Measurements from ENCODE around the gene CBY1.

The CBY1 gene

DNA sequence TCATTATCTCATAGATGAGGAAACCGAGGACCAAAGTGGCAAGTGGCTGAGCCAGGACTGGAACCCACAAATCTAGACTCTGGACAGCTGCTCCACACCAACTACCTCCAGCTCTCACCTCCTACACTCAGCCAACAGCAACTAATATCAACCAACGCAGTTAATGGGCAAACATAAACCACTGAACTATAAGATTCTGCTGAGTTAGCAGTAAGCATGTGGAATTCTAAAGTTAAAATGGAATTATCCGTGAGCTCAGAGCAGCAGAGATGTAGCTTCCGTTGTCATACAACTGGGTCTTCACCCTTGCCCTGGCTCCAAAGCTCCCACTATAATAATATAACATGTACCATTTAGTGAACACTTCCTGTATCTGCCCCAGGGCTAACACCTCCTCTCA is 27.3 kb upstream of the CBY1 start:
- H3K9ac ChIP-seq (ENCODE audit: low read depth, low read length, poor library complexity, severe bottlenecking) = no peak overlapping the region
- H3K9me2 ChIP-seq (replicated peaks; ENCODE audit: low read depth, low read length) = no peaks in the 10 kb centered on the region
- no peak overlapping the region for H3K4me2 ChIP-seq (ENCODE audit: low read depth, low read length, poor library complexity, severe bottlenecking)
- H3K79me2 ChIP-seq (ENCODE audit: insufficient read depth, low read length) = no peaks in the 10 kb centered on the region
- peaks cover 14% of the 10 kb centered on the region for H3K4me1 ChIP-seq (ENCODE audit: insufficient read depth, low read length, poor library complexity, severe bottlenecking)
- H2AFZ ChIP-seq (ENCODE audit: low read length) = no peak overlapping the region
- no peak for TF ChIP-seq CTCF (conservative IDR thresholded peaks at IDR 0.05; ENCODE audit: low read length)
- no peaks in the 10 kb centered on the region for H3K36me3 ChIP-seq (ENCODE audit: insufficient read depth, low read length)
- H3K9me3 ChIP-seq (ENCODE audit: insufficient read depth, low read depth, low read length) = no peaks in the 10 kb centered on the region
- no peaks in the 10 kb centered on the region for H4K20me1 ChIP-seq (ENCODE audit: insufficient read depth, low read length, poor library complexity, severe bottlenecking)
- no peaks in the 10 kb centered on the region for H3F3A ChIP-seq (ENCODE audit: low read depth)
- H3K4me3 ChIP-seq (ENCODE audit: low read length, poor library complexity, severe bottlenecking) = no peak overlapping the region
- H3K27me3 ChIP-seq (ENCODE audit: insufficient read depth, low read length, poor library complexity, severe bottlenecking) = no peaks in the 10 kb centered on the region

GRCh38 chr22:38631724-38632123 is 24.7 kb upstream of the CBY1 start:
- H2AFZ ChIP-seq (ENCODE audit: low read length) = peak overlapping the region; percentile 53
- peak overlapping the region; percentile 56 for H3K4me2 ChIP-seq (ENCODE audit: low read depth, low read length, poor library complexity, severe bottlenecking)
- H3K9me2 ChIP-seq (replicated peaks; ENCODE audit: low read depth, low read length) = no peaks in the 10 kb centered on the region
- no peaks in the 10 kb centered on the region for H4K20me1 ChIP-seq (ENCODE audit: insufficient read depth, low read length, poor library complexity, severe bottlenecking)
- no peaks in the 10 kb centered on the region for H3K36me3 ChIP-seq (ENCODE audit: insufficient read depth, low read length)
- H3F3A ChIP-seq (ENCODE audit: low read depth) = no peaks in the 10 kb centered on the region
- H3K9ac ChIP-seq (ENCODE audit: low read depth, low read length, poor library complexity, severe bottlenecking) = peak overlapping the region; percentile 39
- H3K9me3 ChIP-seq (ENCODE audit: insufficient read depth, low read depth, low read length) = no peaks in the 10 kb centered on the region
- H3K79me2 ChIP-seq (ENCODE audit: insufficient read depth, low read length) = no peaks in the 10 kb centered on the region
- no peak for TF ChIP-seq EZH2phosphoT487 (IDR thresholded peaks at IDR 0.05; ENCODE audit: borderline replicate concordance)
- no peak for TF ChIP-seq CTCF (conservative IDR thresholded peaks at IDR 0.05; ENCODE audit: low read length)
- peaks cover 14% of the 10 kb centered on the region for H3K4me1 ChIP-seq (ENCODE audit: insufficient read depth, low read length, poor library complexity, severe bottlenecking)
- no peaks in the 10 kb centered on the region for H3K27me3 ChIP-seq (ENCODE audit: insufficient read depth, low read length, poor library complexity, severe bottlenecking)
- H3K4me3 ChIP-seq (ENCODE audit: low read length, poor library complexity, severe bottlenecking) = peak overlapping the region; percentile 29

DNA sequence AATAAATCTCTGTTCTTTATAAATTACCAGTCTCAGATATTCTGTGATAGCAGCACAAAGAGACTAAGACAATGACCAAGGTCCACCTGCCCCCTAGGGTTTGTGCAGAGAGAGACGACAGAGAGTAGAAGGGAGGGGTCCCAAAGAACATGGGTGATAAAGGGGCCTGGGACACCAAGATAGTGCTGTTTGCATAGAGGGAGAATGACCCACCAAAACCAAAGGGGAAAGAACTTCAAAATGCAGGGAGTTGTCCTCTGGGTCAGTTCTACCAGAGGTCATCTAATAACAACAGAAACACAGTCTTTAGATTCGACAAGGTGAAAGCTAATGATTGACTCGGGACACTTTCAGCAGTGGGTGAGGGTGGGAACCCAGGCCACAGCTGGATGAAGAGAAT is 23.9 kb upstream of the CBY1 start:
- no peak overlapping the region for H3K9ac ChIP-seq (ENCODE audit: low read depth, low read length, poor library complexity, severe bottlenecking)
- H3K27me3 ChIP-seq (ENCODE audit: insufficient read depth, low read length, poor library complexity, severe bottlenecking) = no peaks in the 10 kb centered on the region
- TF ChIP-seq CTCF (conservative IDR thresholded peaks at IDR 0.05; ENCODE audit: low read length) (no peak), EZH2phosphoT487 (IDR thresholded peaks at IDR 0.05; ENCODE audit: borderline replicate concordance) (no peak)
- no peaks in the 10 kb centered on the region for H3K9me2 ChIP-seq (replicated peaks; ENCODE audit: low read depth, low read length)
- peaks cover 14% of the 10 kb centered on the region for H3K4me1 ChIP-seq (ENCODE audit: insufficient read depth, low read length, poor library complexity, severe bottlenecking)
- H2AFZ ChIP-seq (ENCODE audit: low read length) = no peak overlapping the region
- no peak overlapping the region for H3K4me3 ChIP-seq (ENCODE audit: low read length, poor library complexity, severe bottlenecking)
- H3F3A ChIP-seq (ENCODE audit: low read depth) = no peaks in the 10 kb centered on the region
- H3K79me2 ChIP-seq (ENCODE audit: insufficient read depth, low read length) = no peaks in the 10 kb centered on the region
- H3K36me3 ChIP-seq (ENCODE audit: insufficient read depth, low read length) = no peaks in the 10 kb centered on the region
- H4K20me1 ChIP-seq (ENCODE audit: insufficient read depth, low read length, poor library complexity, severe bottlenecking) = no peaks in the 10 kb centered on the region
- peak overlapping the region; percentile 56 for H3K4me2 ChIP-seq (ENCODE audit: low read depth, low read length, poor library complexity, severe bottlenecking)
- no peaks in the 10 kb centered on the region for H3K9me3 ChIP-seq (ENCODE audit: insufficient read depth, low read depth, low read length)
